Ishikawa (cell line): ENCODE data around the gene FAXDC2.

Experiments
- CEBPB ChIP-seq: IDR thresholded peaks from 2 replicates; pipeline ENCODE4 v1.6.1; 2012
- CREB1 ChIP-seq: IDR thresholded peaks from 2 replicates; pipeline ENCODE4 v1.6.1; 2012; ENCODE audit warnings: low read depth
- EGR1 ChIP-seq: IDR thresholded peaks from 2 replicates; pipeline ENCODE4 v1.6.1; 2012
- EP300 ChIP-seq: IDR thresholded peaks from 2 replicates; pipeline ENCODE4 v1.6.1; 2012; ENCODE audit warnings: borderline replicate concordance
- FOXM1 ChIP-seq: IDR thresholded peaks from 2 replicates; pipeline ENCODE4 v1.6.1; 2012; ENCODE audit warnings: low read depth, borderline replicate concordance
- MAX ChIP-seq: IDR thresholded peaks from 2 replicates; pipeline ENCODE4 v1.6.1; 2012
- NFIC ChIP-seq: IDR thresholded peaks from 2 replicates; pipeline ENCODE4 v1.6.1; 2012
- RAD21 ChIP-seq: IDR thresholded peaks from 2 replicates; pipeline ENCODE4 v1.6.1; 2012; ENCODE audit warnings: low read depth
- TAF1 ChIP-seq: IDR thresholded peaks from 2 replicates; pipeline ENCODE4 v1.6.1; 2012; ENCODE audit warnings: low read depth, mild to moderate bottlenecking
- TCF12 ChIP-seq: IDR thresholded peaks from 2 replicates; pipeline ENCODE4 v1.6.1; 2012; ENCODE audit warnings: low read depth
- TEAD4 ChIP-seq: IDR thresholded peaks from 2 replicates; pipeline ENCODE4 v1.6.1; 2012
- YY1 ChIP-seq: IDR thresholded peaks from 2 replicates; pipeline ENCODE4 v1.6.1; 2012; ENCODE audit warnings: low read depth
- ZBTB7A ChIP-seq: IDR thresholded peaks from 2 replicates; pipeline ENCODE4 v1.6.1; 2012; ENCODE audit warnings: low read depth
- TF ChIP-seq, protein P1 (sequence below): IDR thresholded peaks from 2 replicates; pipeline ENCODE4 v1.6.1; 2012; ENCODE audit warnings: low read depth, mild to moderate bottlenecking
- TF ChIP-seq, protein P2 (sequence below): IDR thresholded peaks from 2 replicates; pipeline ENCODE4 v1.6.1; 2012

Gene FAXDC2

DNA sequence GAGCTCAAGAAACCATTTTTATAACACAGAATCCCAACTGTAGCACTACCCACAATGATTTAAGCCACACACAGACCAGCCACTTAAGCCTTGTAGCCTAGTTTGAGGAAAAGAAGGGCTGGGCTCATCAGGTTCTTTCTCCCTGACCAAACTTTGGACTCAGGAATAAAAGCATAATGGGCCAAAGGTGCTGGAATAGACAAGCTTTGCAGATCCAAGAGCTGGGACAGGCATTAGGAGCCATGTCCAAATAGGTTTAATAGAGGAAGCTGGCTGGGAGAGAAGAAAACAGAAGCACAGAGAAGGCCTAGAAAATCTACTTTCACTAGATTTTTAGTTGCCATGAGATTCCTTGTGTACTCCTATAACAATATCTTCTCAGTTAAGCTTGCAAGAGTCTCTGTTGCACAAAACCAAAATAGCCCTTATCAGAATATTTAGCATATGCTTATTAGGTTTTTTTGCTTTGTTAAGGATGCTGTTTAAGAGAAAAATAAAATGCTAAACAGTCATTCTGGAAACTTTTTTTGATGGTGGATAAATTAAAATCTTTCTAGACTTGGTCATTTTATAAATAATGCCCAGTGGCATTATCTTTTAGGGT is 46.3 kb upstream of the FAXDC2 start:
- TF ChIP-seq FOXM1 (no peak), EP300 (no peak), ZBTB7A (no peak), RAD21 (no peak), MAX (no peak), CREB1 (no peak), EGR1 (no peak), TCF12 (no peak), TAF1 (no peak), YY1 (no peak), CEBPB (no peak), TEAD4 (no peak), NFIC (no peak)
- TF ChIP-seq, protein P1, sequence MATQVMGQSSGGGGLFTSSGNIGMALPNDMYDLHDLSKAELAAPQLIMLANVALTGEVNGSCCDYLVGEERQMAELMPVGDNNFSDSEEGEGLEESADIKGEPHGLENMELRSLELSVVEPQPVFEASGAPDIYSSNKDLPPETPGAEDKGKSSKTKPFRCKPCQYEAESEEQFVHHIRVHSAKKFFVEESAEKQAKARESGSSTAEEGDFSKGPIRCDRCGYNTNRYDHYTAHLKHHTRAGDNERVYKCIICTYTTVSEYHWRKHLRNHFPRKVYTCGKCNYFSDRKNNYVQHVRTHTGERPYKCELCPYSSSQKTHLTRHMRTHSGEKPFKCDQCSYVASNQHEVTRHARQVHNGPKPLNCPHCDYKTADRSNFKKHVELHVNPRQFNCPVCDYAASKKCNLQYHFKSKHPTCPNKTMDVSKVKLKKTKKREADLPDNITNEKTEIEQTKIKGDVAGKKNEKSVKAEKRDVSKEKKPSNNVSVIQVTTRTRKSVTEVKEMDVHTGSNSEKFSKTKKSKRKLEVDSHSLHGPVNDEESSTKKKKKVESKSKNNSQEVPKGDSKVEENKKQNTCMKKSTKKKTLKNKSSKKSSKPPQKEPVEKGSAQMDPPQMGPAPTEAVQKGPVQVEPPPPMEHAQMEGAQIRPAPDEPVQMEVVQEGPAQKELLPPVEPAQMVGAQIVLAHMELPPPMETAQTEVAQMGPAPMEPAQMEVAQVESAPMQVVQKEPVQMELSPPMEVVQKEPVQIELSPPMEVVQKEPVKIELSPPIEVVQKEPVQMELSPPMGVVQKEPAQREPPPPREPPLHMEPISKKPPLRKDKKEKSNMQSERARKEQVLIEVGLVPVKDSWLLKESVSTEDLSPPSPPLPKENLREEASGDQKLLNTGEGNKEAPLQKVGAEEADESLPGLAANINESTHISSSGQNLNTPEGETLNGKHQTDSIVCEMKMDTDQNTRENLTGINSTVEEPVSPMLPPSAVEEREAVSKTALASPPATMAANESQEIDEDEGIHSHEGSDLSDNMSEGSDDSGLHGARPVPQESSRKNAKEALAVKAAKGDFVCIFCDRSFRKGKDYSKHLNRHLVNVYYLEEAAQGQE, result no peak
- TF ChIP-seq, protein P2, sequence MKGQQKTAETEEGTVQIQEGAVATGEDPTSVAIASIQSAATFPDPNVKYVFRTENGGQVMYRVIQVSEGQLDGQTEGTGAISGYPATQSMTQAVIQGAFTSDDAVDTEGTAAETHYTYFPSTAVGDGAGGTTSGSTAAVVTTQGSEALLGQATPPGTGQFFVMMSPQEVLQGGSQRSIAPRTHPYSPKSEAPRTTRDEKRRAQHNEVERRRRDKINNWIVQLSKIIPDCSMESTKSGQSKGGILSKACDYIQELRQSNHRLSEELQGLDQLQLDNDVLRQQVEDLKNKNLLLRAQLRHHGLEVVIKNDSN, result no peak

- TF ChIP-seq NFIC, result no peak
- no peak for TF ChIP-seq MAX
- TF ChIP-seq, protein P2, result no peak
- TF ChIP-seq EGR1, result no peak
- no peak for TF ChIP-seq EP300
- TF ChIP-seq ZBTB7A, result no peak
- no peak for TF ChIP-seq TAF1
- no peak for TF ChIP-seq YY1
- TF ChIP-seq, protein P1, result no peak
- no peak for TF ChIP-seq TCF12
- TF ChIP-seq FOXM1, result no peak
- TF ChIP-seq CEBPB, result no peak
- no peak for TF ChIP-seq CREB1
- no peak for TF ChIP-seq TEAD4
- TF ChIP-seq RAD21, result no peak
Measured at GRCh38 chr5:154895606-154896561, 45.5 kb upstream of the FAXDC2 start.

DNA sequence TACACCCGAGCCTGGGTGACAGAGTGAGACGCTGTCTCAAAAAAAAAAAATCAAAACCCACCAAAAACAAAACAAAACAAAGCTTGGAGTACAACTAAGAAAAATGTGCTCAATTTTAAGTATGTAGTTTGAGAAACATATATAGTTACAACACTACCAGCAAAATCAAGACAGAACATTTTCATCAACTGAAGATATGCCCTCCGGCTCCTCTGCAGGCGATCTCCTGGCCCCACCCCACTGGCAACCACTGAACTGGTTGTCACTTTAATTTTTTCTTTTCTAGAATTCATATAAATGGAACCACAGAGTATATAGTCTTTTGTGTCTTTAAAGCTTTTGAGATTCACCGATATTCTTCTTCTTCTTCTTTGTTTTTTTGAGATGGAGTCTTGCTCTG is 43.0 kb upstream of the FAXDC2 start:
- no peak for TF ChIP-seq TAF1
- no peak for TF ChIP-seq FOXM1
- TF ChIP-seq, protein P2, result no peak
- TF ChIP-seq YY1, result no peak
- no peak for TF ChIP-seq TEAD4
- TF ChIP-seq, protein P1, result no peak
- TF ChIP-seq TCF12, result no peak
- no peak for TF ChIP-seq ZBTB7A
- TF ChIP-seq CEBPB, result no peak
- TF ChIP-seq RAD21, result no peak
- TF ChIP-seq MAX, result no peak
- no peak for TF ChIP-seq CREB1
- TF ChIP-seq EGR1, result no peak
- TF ChIP-seq EP300, result no peak
- no peak for TF ChIP-seq NFIC
